ENCODE data around the gene GDF15. TPM values are rescaled to one million over a fixed set of nuclear protein-coding genes. Genes with fewer than 3 reads are reported as not detected.

Gene GDF15
- total RNA-seq, 4 donors from 2014 or later, result 0.76 to 2.3 TPM; not detected in 2

- H3K36me3 ChIP-seq, result no peaks in the 10 kb centered on the region
- H3K4me1 ChIP-seq, result peaks cover 0 to 56% (median 15%) of the 10 kb centered on the region in 3 donors
- H3K4me3 ChIP-seq, result peak overlapping the region; percentile 38 to 95 (median 78)
- TF ChIP-seq POLR2A (IDR thresholded peaks at IDR 0.05) (no peak), CTCF (IDR thresholded peaks at IDR 0.05) (no peak)
- intact Hi-C loops (cut with DNase I), result no loop called here
- 0% methylated on average over 1 of the region's 18 CpGs; no CpG with 5 or more reads in 1 of the 2 donors for WGBS, 2 donors
- peak overlapping the region; percentile 43 to 89 (median 83) for H3K27ac ChIP-seq
- H3K9me3 ChIP-seq, result no peaks in the 10 kb centered on the region
- no peaks in the 10 kb centered on the region for H3K27me3 ChIP-seq
- no peak for DNase-seq
Measured at GRCh38 chr19:18340990-18341868, 44.7 kb upstream of the GDF15 start.

GRCh38 chr19:18342090-18342632 lies 43.8 kb upstream of the GDF15 start:
- Histone ChIP-seq H3K36me3 (no peaks in the 10 kb centered on the region), H3K4me1 (peaks cover 0 to 58% (median 15%) of the 10 kb centered on the region in 3 donors), H3K27me3 (no peaks in the 10 kb centered on the region), H3K9me3 (no peaks in the 10 kb centered on the region), H3K4me3 (no peak overlapping the region), H3K27ac (peak overlapping the region in 3 of 4 donors; percentile 20 to 87 (median 55))
- intact Hi-C loops (cut with DNase I), result no loop called here
- 29 to 53% methylated on average over 2 to 3 of the region's 8 CpGs for WGBS, 2 donors
- no peak for DNase-seq
- TF ChIP-seq POLR2A (IDR thresholded peaks at IDR 0.05) (no peak), CTCF (IDR thresholded peaks at IDR 0.05) (no peak)

GRCh38 chr19:18344582-18344950 lies 41.4 kb upstream of the GDF15 start:
- H3K4me1 ChIP-seq, result peaks cover 0 to 56% (median 15%) of the 10 kb centered on the region in 3 donors
- H3K27me3 ChIP-seq, result no peaks in the 10 kb centered on the region
- peak overlapping the region in 3 of 4 donors; percentile 49 to 56 (median 51) for H3K27ac ChIP-seq
- no peak overlapping the region for H3K4me3 ChIP-seq
- H3K36me3 ChIP-seq, result no peaks in the 10 kb centered on the region
- no peak for DNase-seq
- intact Hi-C loops (cut with DNase I), result no loop called here
- TF ChIP-seq POLR2A (IDR thresholded peaks at IDR 0.05) (no peak), CTCF (IDR thresholded peaks at IDR 0.05) (no peak)
- WGBS, 2 donors, result 69 to 78% methylated on average over 5 to 13 of the region's 13 CpGs
- no peaks in the 10 kb centered on the region for H3K9me3 ChIP-seq

- no peaks in the 10 kb centered on the region for H3K27me3 ChIP-seq
- H3K9me3 ChIP-seq, result no peaks in the 10 kb centered on the region
- peak overlapping the region in 3 of 4 donors; percentile 49 to 56 (median 51) for H3K27ac ChIP-seq
- no peaks in the 10 kb centered on the region for H3K36me3 ChIP-seq
- 76 to 87% methylated on average over 4 of the region's 6 CpGs for WGBS, 2 donors
- DNase-seq, result no peak
- no peak overlapping the region for H3K4me3 ChIP-seq
- intact Hi-C loops (cut with DNase I), result no loop called here
- H3K4me1 ChIP-seq, result peaks cover 0 to 52% (median 9%) of the 10 kb centered on the region in 3 donors
- no peak for TF ChIP-seq CTCF (IDR thresholded peaks at IDR 0.05)
- TF ChIP-seq POLR2A (IDR thresholded peaks at IDR 0.05), result no peak
Measured at GRCh38 chr19:18345296-18345695, 40.7 kb upstream of the GDF15 start.

- peak in 3 of 6 experiments; percentile 3 to 28 (median 22) for TF ChIP-seq CTCF (IDR thresholded peaks at IDR 0.05)
- TF ChIP-seq POLR2A (IDR thresholded peaks at IDR 0.05), result no peak
- no peak for DNase-seq
- no peaks in the 10 kb centered on the region for H3K27me3 ChIP-seq
- no peaks in the 10 kb centered on the region for H3K9me3 ChIP-seq
- H3K4me1 ChIP-seq, result peaks cover 0 to 44% (median 6%) of the 10 kb centered on the region in 3 donors
- no peak overlapping the region for H3K27ac ChIP-seq
- H3K4me3 ChIP-seq, result no peak overlapping the region
- WGBS, 2 donors, result 41 to 47% methylated on average over 7 to 8 of the region's 8 CpGs
- intact Hi-C loops (cut with DNase I), result no loop called here
- no peaks in the 10 kb centered on the region for H3K36me3 ChIP-seq
Measured at GRCh38 chr19:18346091-18346490, 39.9 kb upstream of the GDF15 start.

Data from esophagus squamous epithelium (tissue), 5 donors.